ENCODE measurements around the gene ZNF385B. TPM values are rescaled to one million over a fixed set of nuclear protein-coding genes. Genes with fewer than 3 reads are reported as not detected.
A peak's percentile ranks its signal among the peaks of the same experiment; 100 is the strongest.

The ZNF385B gene
- total and polyA plus RNA-seq, 8 donors: 1.8 to 41.4 (median 3.5) TPM; not detected in 1

DNA sequence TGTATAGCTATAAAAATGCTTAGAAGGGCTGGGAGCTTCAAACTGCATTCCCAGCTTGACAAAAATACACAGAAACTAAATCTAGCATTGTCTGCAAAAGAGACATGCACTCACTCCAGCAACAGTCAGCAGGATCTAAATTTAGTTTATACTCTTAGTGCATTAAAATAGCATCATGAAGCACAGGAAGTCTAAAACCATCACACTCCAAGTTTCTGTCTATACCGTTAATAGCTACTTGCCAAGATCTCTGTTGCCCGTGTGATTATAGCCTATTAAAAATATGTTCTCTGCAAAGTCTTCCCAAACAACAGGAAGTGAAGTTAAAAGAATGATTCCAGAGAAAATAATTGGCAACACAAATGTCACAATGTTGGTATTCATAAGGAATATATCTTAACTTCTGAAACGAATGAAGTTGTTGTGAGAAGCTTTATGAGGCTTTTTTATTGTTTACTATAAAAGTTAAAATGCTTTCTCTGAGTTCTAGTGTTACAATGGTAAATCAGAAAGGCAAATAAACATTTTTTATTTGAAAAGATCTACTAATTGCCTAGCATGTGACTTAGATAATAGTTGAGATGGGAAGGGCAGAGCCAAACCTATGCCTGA lies 184.2 kb downstream of the ZNF385B start:
- Histone ChIP-seq H3K36me3 (no peaks in the 10 kb centered on the region), H3K9me3 (no peaks in the 10 kb centered on the region), H3K4me1 (peaks cover 0 to 17% (median 7%) of the 10 kb centered on the region in 4 donors), H3K4me3 (no peak overlapping the region), H3K27me3 (no peaks in the 10 kb centered on the region), H3K27ac (no peak overlapping the region)
- no peak for TF ChIP-seq EP300 (IDR thresholded peaks at IDR 0.05)
- TF ChIP-seq, protein P1, sequence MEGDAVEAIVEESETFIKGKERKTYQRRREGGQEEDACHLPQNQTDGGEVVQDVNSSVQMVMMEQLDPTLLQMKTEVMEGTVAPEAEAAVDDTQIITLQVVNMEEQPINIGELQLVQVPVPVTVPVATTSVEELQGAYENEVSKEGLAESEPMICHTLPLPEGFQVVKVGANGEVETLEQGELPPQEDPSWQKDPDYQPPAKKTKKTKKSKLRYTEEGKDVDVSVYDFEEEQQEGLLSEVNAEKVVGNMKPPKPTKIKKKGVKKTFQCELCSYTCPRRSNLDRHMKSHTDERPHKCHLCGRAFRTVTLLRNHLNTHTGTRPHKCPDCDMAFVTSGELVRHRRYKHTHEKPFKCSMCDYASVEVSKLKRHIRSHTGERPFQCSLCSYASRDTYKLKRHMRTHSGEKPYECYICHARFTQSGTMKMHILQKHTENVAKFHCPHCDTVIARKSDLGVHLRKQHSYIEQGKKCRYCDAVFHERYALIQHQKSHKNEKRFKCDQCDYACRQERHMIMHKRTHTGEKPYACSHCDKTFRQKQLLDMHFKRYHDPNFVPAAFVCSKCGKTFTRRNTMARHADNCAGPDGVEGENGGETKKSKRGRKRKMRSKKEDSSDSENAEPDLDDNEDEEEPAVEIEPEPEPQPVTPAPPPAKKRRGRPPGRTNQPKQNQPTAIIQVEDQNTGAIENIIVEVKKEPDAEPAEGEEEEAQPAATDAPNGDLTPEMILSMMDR (IDR thresholded peaks at IDR 0.05): no peak
- no peak for TF ChIP-seq POLR2AphosphoS5 (IDR thresholded peaks at IDR 0.05)
- no peak for TF ChIP-seq POLR2A (IDR thresholded peaks at IDR 0.05)
- peak in 1 of 2 donors; percentile 35 for DNase-seq
- WGBS, 5 donors: 19 to 35% (median 29%) methylated on average over 3 of the region's 3 CpGs
- intact Hi-C loops (cut with DNase I; ENCODE audit: low total_unique reads): no loop called here

DNA sequence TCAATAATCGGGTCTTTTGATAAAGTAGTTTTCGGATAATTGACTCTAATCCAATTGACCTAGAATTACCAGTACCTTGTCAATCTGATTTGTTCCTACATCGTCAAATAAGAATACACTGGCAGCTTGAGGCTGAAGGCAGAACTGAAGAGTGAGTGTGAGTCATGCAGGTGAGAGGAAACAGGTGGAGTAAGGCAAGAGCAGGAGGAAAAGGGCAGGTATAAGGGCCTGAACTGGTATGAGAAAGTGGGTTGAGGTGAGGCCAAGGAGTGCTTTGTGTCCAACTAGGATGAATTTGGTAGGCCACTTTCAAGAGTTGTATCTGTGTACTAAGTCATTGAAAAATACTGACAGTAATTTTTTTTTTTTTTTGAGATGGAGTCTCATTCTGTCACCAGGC lies 186.0 kb downstream of the ZNF385B start:
- Histone ChIP-seq H3K36me3 (no peaks in the 10 kb centered on the region), H3K27ac (no peak overlapping the region), H3K27me3 (no peaks in the 10 kb centered on the region), H3K9me3 (no peaks in the 10 kb centered on the region), H3K4me1 (peaks cover 0 to 19% (median 9%) of the 10 kb centered on the region in 4 donors), H3K4me3 (no peak overlapping the region)
- WGBS, 5 donors: 34 to 71% (median 50%) methylated on average over 3 of the region's 3 CpGs
- intact Hi-C loops (cut with DNase I; ENCODE audit: low total_unique reads): no loop called here
- TF ChIP-seq POLR2AphosphoS5 (IDR thresholded peaks at IDR 0.05): no peak
- no peak for TF ChIP-seq EP300 (IDR thresholded peaks at IDR 0.05)
- no peak for TF ChIP-seq POLR2A (IDR thresholded peaks at IDR 0.05)
- TF ChIP-seq, protein P1 (IDR thresholded peaks at IDR 0.05): no peak
- no peak for DNase-seq

DNA sequence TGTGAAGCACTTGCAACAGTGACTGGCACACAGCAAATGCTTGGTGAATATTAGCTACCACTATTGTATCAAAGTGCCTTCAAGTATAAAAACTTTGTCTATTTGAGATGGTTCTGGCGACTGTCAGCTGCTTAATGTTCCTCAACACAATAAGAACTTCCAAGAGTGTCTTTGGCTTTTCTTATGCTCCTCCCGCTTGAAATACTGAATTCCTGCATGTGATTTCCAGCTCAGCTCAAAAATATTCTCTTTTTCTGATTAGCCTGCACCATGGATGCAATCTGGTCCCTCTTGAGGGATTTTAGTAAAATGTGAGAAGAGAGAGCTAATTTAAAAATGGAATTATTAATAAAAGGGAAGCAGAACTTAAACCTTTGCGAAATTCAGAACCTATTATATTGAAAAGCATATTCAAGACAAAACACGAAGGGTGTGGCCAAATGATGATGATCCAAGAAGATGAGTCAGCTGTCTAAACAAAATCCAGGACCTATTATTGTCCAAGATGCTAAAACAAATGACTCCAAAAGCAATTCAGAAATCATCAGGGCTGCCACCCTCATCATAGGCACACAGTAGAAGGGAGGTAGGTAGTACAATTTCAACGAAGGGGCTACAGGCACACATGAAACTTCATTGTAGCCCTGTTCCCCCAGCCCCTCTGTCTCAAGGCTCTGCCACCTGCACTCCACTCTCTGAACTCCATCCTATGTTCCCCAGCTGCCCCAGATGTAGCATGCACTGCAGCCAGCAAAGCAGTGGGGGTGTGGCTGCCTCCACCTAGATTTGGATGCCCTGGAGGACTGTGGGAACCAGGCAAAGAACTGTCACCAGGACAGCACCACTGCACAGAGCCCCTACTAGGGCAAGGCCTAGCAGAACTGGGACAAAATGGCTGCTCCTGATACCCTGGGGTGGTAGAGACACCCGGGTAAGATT lies 190.1 kb downstream of the ZNF385B start:
- no peak for DNase-seq
- H3K4me3 ChIP-seq: no peak overlapping the region
- H3K4me1 ChIP-seq: peaks cover 0 to 9% (median 0%) of the 10 kb centered on the region in 4 donors
- intact Hi-C loops (cut with DNase I; ENCODE audit: low total_unique reads): no loop called here
- 70 to 90% (median 87%) methylated on average over 6 of the region's 6 CpGs for WGBS, 5 donors
- no peaks in the 10 kb centered on the region for H3K36me3 ChIP-seq
- no peak overlapping the region for H3K27ac ChIP-seq
- H3K9me3 ChIP-seq: no peaks in the 10 kb centered on the region
- no peaks in the 10 kb centered on the region for H3K27me3 ChIP-seq
- TF ChIP-seq, protein P1 (IDR thresholded peaks at IDR 0.05): no peak
- no peak for TF ChIP-seq POLR2AphosphoS5 (IDR thresholded peaks at IDR 0.05)
- TF ChIP-seq POLR2A (IDR thresholded peaks at IDR 0.05): no peak
- TF ChIP-seq EP300 (IDR thresholded peaks at IDR 0.05): no peak

DNA sequence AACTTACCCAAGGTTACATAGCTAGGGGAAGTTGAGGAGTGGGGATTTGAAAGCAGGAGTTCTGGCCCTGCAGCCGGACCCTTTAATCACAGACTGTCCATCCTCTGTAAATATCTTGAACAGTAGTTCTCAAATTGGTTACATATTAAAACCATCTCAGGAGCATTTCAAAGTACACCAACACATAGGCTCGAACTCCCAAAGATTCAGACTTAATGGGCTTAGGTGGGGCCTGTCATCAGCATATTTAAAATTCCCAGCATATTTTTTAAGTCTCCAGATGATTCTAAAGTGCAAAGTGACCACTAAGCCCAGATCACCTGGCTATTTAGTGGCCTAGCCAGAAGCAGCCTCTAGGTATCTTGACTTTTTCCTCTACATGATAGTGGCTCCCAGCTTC lies 192.2 kb downstream of the ZNF385B start:
- H3K4me3 ChIP-seq: no peak overlapping the region
- no peak overlapping the region for H3K27ac ChIP-seq
- 55 to 74% (median 67%) methylated on average over 2 of the region's 2 CpGs for WGBS, 5 donors
- no peaks in the 10 kb centered on the region for H3K36me3 ChIP-seq
- TF ChIP-seq POLR2AphosphoS5 (IDR thresholded peaks at IDR 0.05) (no peak), POLR2A (IDR thresholded peaks at IDR 0.05) (no peak), EP300 (IDR thresholded peaks at IDR 0.05) (no peak)
- TF ChIP-seq, protein P1 (IDR thresholded peaks at IDR 0.05): no peak
- H3K9me3 ChIP-seq: no peaks in the 10 kb centered on the region
- intact Hi-C loops (cut with DNase I; ENCODE audit: low total_unique reads): no loop called here
- no peaks in the 10 kb centered on the region for H3K27me3 ChIP-seq
- DNase-seq: no peak
- peaks cover 0 to 6% (median 0%) of the 10 kb centered on the region in 4 donors for H3K4me1 ChIP-seq

All from stomach (tissue), 9 donors.